Hypothalamus (tissue), 51 donors: ENCODE results near the gene SLC9A9.

Experiments
- DNase-seq, 51 donors: peaks; one replicate each; lab custom pipeline; 2025; lab: John Stamatoyannopoulos, UW

The SLC9A9 gene

GRCh38 chr3:143430568-143430967 is 417.7 kb downstream of the SLC9A9 start:
- DNase-seq = no peak

GRCh38 chr3:143429628-143430514 is 418.4 kb downstream of the SLC9A9 start:
- no peak for DNase-seq

GRCh38 chr3:143428294-143428693 is 420.0 kb downstream of the SLC9A9 start:
- DNase-seq = no peak

GRCh38 chr3:143427631-143428030 is 420.6 kb downstream of the SLC9A9 start:
- no peak for DNase-seq

GRCh38 chr3:143424874-143425273 is 423.4 kb downstream of the SLC9A9 start:
- DNase-seq = no peak

GRCh38 chr3:143421556-143421955 is 426.7 kb downstream of the SLC9A9 start:
- DNase-seq = no peak

GRCh38 chr3:143419611-143420010 is 428.7 kb downstream of the SLC9A9 start:
- no peak for DNase-seq

GRCh38 chr3:143418391-143418790 is 429.9 kb downstream of the SLC9A9 start:
- no peak for DNase-seq

GRCh38 chr3:143416229-143416628 is 432.0 kb downstream of the SLC9A9 start:
- DNase-seq = no peak

GRCh38 chr3:143414571-143415253 is 433.6 kb downstream of the SLC9A9 start:
- DNase-seq = no peak

- no peak for DNase-seq
These were observed 434.9 kb downstream of the SLC9A9 start for GRCh38 chr3:143413372-143413771.

- no peak for DNase-seq
These were observed 436.2 kb downstream of the SLC9A9 start for GRCh38 chr3:143412084-143412483.

- DNase-seq = no peak
These were observed 438.0 kb downstream of the SLC9A9 start for GRCh38 chr3:143410259-143410658.

GRCh38 chr3:143408771-143409170 is 439.5 kb downstream of the SLC9A9 start:
- DNase-seq = no peak

- DNase-seq = no peak
These were observed 445.7 kb downstream of the SLC9A9 start for GRCh38 chr3:143402602-143403001.

GRCh38 chr3:143396790-143397189 is 451.5 kb downstream of the SLC9A9 start:
- DNase-seq = no peak

- no peak for DNase-seq
These were observed 458.9 kb downstream of the SLC9A9 start for GRCh38 chr3:143389388-143389787.

- no peak for DNase-seq
These were observed 460.8 kb downstream of the SLC9A9 start for GRCh38 chr3:143387425-143387824.

GRCh38 chr3:143384076-143384475 is 464.2 kb downstream of the SLC9A9 start:
- no peak for DNase-seq

GRCh38 chr3:143383421-143383820 is 464.8 kb downstream of the SLC9A9 start:
- no peak for DNase-seq

GRCh38 chr3:143382816-143383215 is 465.5 kb downstream of the SLC9A9 start:
- DNase-seq = no peak

- DNase-seq = no peak
These were observed 467.8 kb downstream of the SLC9A9 start for GRCh38 chr3:143380449-143380848.
